ENCODE results near the gene FIBCD1.

DNA sequence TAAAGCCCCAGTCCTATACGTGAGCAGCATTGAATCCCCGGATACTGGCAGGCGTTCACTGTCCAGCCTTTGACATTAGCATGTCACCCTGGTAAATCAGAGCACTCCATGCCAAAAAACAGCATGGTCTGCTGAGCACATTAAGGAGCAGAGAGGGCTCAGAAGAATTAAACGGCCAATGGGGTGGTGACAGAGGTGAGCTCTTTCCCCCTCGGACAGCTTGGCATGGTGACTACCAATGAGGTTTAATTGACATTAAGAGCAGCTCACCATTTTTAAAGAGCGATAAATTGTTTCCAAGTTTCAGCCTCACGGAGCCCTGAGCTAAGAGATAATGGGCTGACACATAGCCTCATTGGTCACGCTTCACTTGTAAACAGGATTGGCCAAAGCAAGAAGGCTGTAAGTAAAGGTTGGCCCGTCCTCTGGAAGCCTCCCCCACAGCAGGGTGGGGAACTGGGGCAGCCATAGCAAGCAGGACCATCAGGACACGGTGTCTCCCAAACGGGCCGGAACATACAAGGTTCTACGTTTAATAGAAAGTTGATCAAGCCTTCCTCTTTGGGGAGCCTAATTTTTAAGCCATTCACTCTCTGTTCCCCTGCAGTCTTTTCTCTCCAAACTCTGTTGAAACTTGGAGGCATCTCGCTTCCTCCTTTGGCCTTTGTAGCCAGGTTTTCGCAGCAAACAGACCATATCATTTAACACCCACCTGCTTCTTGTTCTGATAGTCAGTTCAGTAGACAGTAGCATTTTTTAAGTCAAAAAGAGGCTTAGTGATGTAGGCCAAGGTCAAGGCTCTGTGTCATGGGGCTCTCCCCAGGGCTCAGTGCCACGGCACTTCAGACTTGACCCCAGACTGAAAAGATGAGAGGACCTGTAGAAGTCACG lies 68.3 kb downstream of the FIBCD1 start:
- TF ChIP-seq, protein P1, sequence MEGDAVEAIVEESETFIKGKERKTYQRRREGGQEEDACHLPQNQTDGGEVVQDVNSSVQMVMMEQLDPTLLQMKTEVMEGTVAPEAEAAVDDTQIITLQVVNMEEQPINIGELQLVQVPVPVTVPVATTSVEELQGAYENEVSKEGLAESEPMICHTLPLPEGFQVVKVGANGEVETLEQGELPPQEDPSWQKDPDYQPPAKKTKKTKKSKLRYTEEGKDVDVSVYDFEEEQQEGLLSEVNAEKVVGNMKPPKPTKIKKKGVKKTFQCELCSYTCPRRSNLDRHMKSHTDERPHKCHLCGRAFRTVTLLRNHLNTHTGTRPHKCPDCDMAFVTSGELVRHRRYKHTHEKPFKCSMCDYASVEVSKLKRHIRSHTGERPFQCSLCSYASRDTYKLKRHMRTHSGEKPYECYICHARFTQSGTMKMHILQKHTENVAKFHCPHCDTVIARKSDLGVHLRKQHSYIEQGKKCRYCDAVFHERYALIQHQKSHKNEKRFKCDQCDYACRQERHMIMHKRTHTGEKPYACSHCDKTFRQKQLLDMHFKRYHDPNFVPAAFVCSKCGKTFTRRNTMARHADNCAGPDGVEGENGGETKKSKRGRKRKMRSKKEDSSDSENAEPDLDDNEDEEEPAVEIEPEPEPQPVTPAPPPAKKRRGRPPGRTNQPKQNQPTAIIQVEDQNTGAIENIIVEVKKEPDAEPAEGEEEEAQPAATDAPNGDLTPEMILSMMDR (IDR thresholded peaks at IDR 0.05): no peak
- TF ChIP-seq POLR2A (IDR thresholded peaks at IDR 0.05): no peak
